CD14-positive monocyte (primary cell): ENCODE measurements around the gene CTNND1. TPM values are rescaled to one million over a fixed set of nuclear protein-coding genes. Genes with fewer than 3 reads are reported as not detected.

ENCODE experiments used
- DNase-seq, 3 donors: peaks; one replicate each; pipeline ENCODE4 v3.0.0-alpha.2; 2011 to 2022
- H2AFZ ChIP-seq: 2 replicates; pipeline ENCODE4 v1.6.0; 2012; ENCODE audit warnings: mild to moderate bottlenecking, low read depth, low read length, inconsistent platforms; ENCODE audit not compliant: insufficient read depth, poor library complexity, severe bottlenecking
- H3K27ac ChIP-seq, 2 donors: 1 replicate in 1 of 2; 2 replicates in 1 of 2; pipeline ENCODE4 v1.5.1; 2012 to 2013; ENCODE audit warnings: low read length in 2 of 2, control low read depth in 1 of 2, inconsistent platforms in 1 of 2, low read depth in 1 of 2, mild to moderate bottlenecking in 1 of 2
- H3K27me3 ChIP-seq, 2 donors: one replicate each; pipeline versions ENCODE4 v1.6.0 to v1.6.1; 2011 to 2013; ENCODE audit warnings: low read length in 2 of 2; ENCODE audit not compliant: control insufficient read depth in 2 of 2, insufficient read depth in 2 of 2
- H3K36me3 ChIP-seq, 2 donors: replicated peaks in 1 of 2; 1 replicate in 1 of 2; 2 replicates in 1 of 2; pipeline versions ENCODE4 v1.5.1 to v1.6.1; 2012 to 2013; ENCODE audit warnings: low read length in 2 of 2, control low read depth in 1 of 2, inconsistent platforms in 1 of 2, mild to moderate bottlenecking in 1 of 2; ENCODE audit not compliant: insufficient read depth in 2 of 2, control insufficient read depth in 1 of 2
- H3K4me1 ChIP-seq, 2 donors: 1 replicate in 1 of 2; 2 replicates in 1 of 2; pipeline versions ENCODE4 v1.5.1 to v1.6.1; 2012 to 2013; ENCODE audit warnings: low read length in 2 of 2, control low read depth in 1 of 2, inconsistent platforms in 1 of 2, mild to moderate bottlenecking in 1 of 2, moderate library complexity in 1 of 2; ENCODE audit not compliant: insufficient read depth in 2 of 2, control insufficient read depth in 1 of 2
- H3K4me2 ChIP-seq: replicated peaks from 2 replicates; pipeline ENCODE3; 2012; ENCODE audit warnings: low read length, moderate library complexity, mild to moderate bottlenecking; ENCODE audit not compliant: poor library complexity, severe bottlenecking; ENCODE audit errors: extremely low read depth
- H3K4me3 ChIP-seq, 3 experiments: fragments of 200-600 bp in 1 of 3; sonication (generic) in 1 of 3; replicated peaks in 1 of 3; 1 replicate in 2 of 3; 2 replicates in 1 of 3; pipeline ENCODE4 v1.5.1; 2011 to 2013; ENCODE audit warnings: low read length in 3 of 3, mild to moderate bottlenecking in 3 of 3, control low read depth in 2 of 3, low read depth in 2 of 3, inconsistent platforms in 1 of 3, moderate library complexity in 1 of 3
- H3K79me2 ChIP-seq: 2 replicates; pipeline ENCODE4 v1.6.0; 2012; ENCODE audit warnings: mild to moderate bottlenecking, control low read depth, inconsistent platforms, low read length, moderate library complexity; ENCODE audit not compliant: insufficient read depth
- H3K9ac ChIP-seq: 2 replicates; pipeline ENCODE4 v1.6.0; 2017; ENCODE audit warnings: low read length, mild to moderate bottlenecking; ENCODE audit not compliant: insufficient read depth, poor library complexity, severe bottlenecking
- H3K9me3 ChIP-seq, 2 donors: replicated peaks in 1 of 2; 1 replicate in 1 of 2; 2 replicates in 1 of 2; pipeline versions ENCODE4 v1.5.1 to v1.6.1; 2012 to 2013; ENCODE audit warnings: low read length in 2 of 2, control low read depth in 1 of 2; ENCODE audit not compliant: control insufficient read depth in 1 of 2, insufficient read depth in 1 of 2
- H4K20me1 ChIP-seq: 2 replicates; pipeline ENCODE4 v1.6.0; 2012; ENCODE audit warnings: mild to moderate bottlenecking, low read length, control low read depth, moderate library complexity; ENCODE audit not compliant: insufficient read depth
- H3K27ac Mint-ChIP-seq, 7 donors: one replicate each; pipeline ENCODE4 v1.8.0; 2020; ENCODE audit warnings: mild to moderate bottlenecking in 7 of 7, mixed read lengths in 7 of 7, moderate library complexity in 6 of 7, inconsistent platforms in 2 of 7
- H3K27me3 Mint-ChIP-seq, 3 donors: one replicate each; pipeline ENCODE4 v1.8.0; 2021 to 2022; ENCODE audit warnings: low read depth in 3 of 3, mild to moderate bottlenecking in 3 of 3, mixed read lengths in 3 of 3, moderate library complexity in 3 of 3, inconsistent platforms in 1 of 3
- H3K36me3 Mint-ChIP-seq, 2 donors: one replicate each; pipeline ENCODE4 v1.8.0; 2020; ENCODE audit warnings: mixed read lengths in 2 of 2, inconsistent platforms in 1 of 2, mild to moderate bottlenecking in 1 of 2
- H3K4me1 Mint-ChIP-seq: one replicate; pipeline ENCODE4 v1.8.0; 2020; ENCODE audit warnings: mild to moderate bottlenecking, mixed read lengths
- H3K4me3 Mint-ChIP-seq, 2 donors: one replicate each; pipeline ENCODE4 v1.8.0; 2020; ENCODE audit warnings: mild to moderate bottlenecking in 2 of 2, mixed read lengths in 2 of 2, moderate library complexity in 1 of 2
- H3K9me3 Mint-ChIP-seq, 7 donors: one replicate each; pipeline ENCODE4 v1.8.0; 2020 to 2022; ENCODE audit warnings: mixed read lengths in 7 of 7, mild to moderate bottlenecking in 6 of 7, moderate library complexity in 6 of 7, inconsistent platforms in 2 of 7
- WGBS: methylation state at CpG from one replicate; pipeline ENCODE4 v1.1.5; 2013; ENCODE audit warnings: missing lambda C conversion rate; ENCODE audit not compliant: insufficient coverage; 5-methylcytosine and 5-hydroxymethylcytosine counted together
- intact Hi-C, 2 donors: fragments of 100-400 bp; cut with micrococcal nuclease; formaldehyde crosslinking; loops; one replicate each; pipeline versions ENCODE4 v1.15.0 to v1.15.1; 2023
- polyA plus RNA-seq, 3 donors: library from polyadenylated mRNA; depleted of rRNA in 1 of 3; unstranded in 2 of 3; stranded (reverse) in 1 of 3; fragments of 300-500 nt in 2 of 3; fragments of >200 nt in 1 of 3; fragmentation: Illumina TruSeq in 2 of 3; gene quantifications; 1 replicate in 2 of 3; 2 replicates in 1 of 3; pipeline ENCODE4 v1.2.3, GENCODE V29; 2012 to 2021
- TF ChIP-seq, protein P1 (sequence below): fragments of 200-600 bp; IDR thresholded peaks from one replicate; pipeline ENCODE4 v1.8.0; 2022; ENCODE audit warnings: antibody characterized with exemption, mild to moderate bottlenecking

Gene CTNND1
- polyA plus RNA-seq, 3 donors: 10.8 to 36.0 (median 13.7) TPM

DNA sequence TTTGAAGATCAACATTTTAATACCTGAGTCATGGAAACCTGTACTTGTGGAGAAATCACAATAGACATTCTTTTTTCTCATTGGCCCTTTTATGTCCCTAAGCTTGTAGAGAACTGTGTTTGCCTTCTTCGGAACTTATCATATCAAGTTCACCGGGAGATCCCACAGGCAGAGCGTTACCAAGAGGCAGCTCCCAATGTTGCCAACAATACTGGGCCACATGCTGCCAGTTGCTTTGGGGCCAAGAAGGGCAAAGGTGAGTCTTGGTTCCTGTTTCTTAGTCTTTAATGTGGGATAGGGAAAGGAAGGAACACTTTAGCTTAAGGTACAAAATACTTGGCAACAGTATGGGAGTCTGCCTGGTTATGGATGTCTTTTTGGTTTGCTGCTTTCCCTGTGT is 44.2 kb downstream of the CTNND1 start:
- Mint-ChIP-seq H3K4me3 (no peak overlapping the region), H3K27ac (peak overlapping the region in 1 of 7 donors; percentile 41), H3K36me3 (peaks cover 75 to 90% of the 10 kb centered on the region in 2 donors), H3K4me1 (peaks cover 10% of the 10 kb centered on the region), H3K27me3 (no peaks in the 10 kb centered on the region), H3K9me3 (no peaks in the 10 kb centered on the region)
- Histone ChIP-seq H3K9ac (no peak overlapping the region), H4K20me1 (peaks cover 11% of the 10 kb centered on the region), H3K27ac (no peak overlapping the region), H3K4me3 (no peak overlapping the region), H3K4me2 (no peak overlapping the region), H3K36me3 (peaks cover 85 to 94% of the 10 kb centered on the region in 2 donors), H3K79me2 (peaks cover 5% of the 10 kb centered on the region), H3K4me1 (peaks cover 8% of the 10 kb centered on the region in 2 donors), H3K27me3 (no peaks in the 10 kb centered on the region), H3K9me3 (no peaks in the 10 kb centered on the region), H2AFZ (no peak overlapping the region)
- TF ChIP-seq, protein P1, sequence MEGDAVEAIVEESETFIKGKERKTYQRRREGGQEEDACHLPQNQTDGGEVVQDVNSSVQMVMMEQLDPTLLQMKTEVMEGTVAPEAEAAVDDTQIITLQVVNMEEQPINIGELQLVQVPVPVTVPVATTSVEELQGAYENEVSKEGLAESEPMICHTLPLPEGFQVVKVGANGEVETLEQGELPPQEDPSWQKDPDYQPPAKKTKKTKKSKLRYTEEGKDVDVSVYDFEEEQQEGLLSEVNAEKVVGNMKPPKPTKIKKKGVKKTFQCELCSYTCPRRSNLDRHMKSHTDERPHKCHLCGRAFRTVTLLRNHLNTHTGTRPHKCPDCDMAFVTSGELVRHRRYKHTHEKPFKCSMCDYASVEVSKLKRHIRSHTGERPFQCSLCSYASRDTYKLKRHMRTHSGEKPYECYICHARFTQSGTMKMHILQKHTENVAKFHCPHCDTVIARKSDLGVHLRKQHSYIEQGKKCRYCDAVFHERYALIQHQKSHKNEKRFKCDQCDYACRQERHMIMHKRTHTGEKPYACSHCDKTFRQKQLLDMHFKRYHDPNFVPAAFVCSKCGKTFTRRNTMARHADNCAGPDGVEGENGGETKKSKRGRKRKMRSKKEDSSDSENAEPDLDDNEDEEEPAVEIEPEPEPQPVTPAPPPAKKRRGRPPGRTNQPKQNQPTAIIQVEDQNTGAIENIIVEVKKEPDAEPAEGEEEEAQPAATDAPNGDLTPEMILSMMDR: no peak
- no peak for DNase-seq
- 100% methylated on average over 2 of the region's 3 CpGs for WGBS
- intact Hi-C loops: no loop called here

DNA sequence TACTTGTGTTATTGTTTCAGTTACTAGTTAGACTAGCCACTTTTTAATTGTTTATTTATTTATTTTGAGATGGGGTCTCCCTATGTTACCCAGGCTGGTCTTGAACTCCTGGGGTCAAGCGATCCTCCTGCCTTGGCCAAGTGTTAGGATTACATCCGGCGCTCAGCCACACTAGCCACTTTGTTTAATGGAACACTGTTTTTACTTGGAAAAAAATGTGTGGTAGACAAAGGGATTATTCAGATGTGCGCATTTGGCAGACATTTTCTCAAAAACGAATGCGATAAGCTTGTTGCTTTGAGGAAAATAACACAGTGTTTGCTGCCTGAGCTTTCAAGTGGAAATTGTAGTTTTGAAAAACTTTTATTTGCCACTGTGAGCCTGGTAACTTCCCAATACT is 51.0 kb downstream of the CTNND1 start:
- Mint-ChIP-seq H3K27ac (no peak overlapping the region), H3K9me3 (no peaks in the 10 kb centered on the region), H3K36me3 (peaks cover 74 to 84% of the 10 kb centered on the region in 2 donors), H3K27me3 (no peaks in the 10 kb centered on the region), H3K4me1 (no peaks in the 10 kb centered on the region), H3K4me3 (no peak overlapping the region)
- H3K36me3 ChIP-seq: peaks cover 99 to 100% of the 10 kb centered on the region in 2 donors
- H3K9me3 ChIP-seq: no peaks in the 10 kb centered on the region
- TF ChIP-seq, protein P1: no peak
- no peak overlapping the region for H2AFZ ChIP-seq
- DNase-seq: no peak
- H3K9ac ChIP-seq: no peak overlapping the region
- intact Hi-C loops: no loop called here
- no peaks in the 10 kb centered on the region for H3K27me3 ChIP-seq
- no peaks in the 10 kb centered on the region for H3K79me2 ChIP-seq
- WGBS: 95% methylated on average over 6 of the region's 6 CpGs
- no peak overlapping the region for H3K27ac ChIP-seq
- H3K4me3 ChIP-seq: no peak overlapping the region
- H3K4me1 ChIP-seq: no peaks in the 10 kb centered on the region
- H3K4me2 ChIP-seq: no peak overlapping the region
- no peaks in the 10 kb centered on the region for H4K20me1 ChIP-seq
